Stimulated activated CD4-positive, alpha-beta T cell treated with anti-CD3 and anti-CD28 coated beads, TNF-alpha, amount 100 ng/mL, for 4 hours (primary cell): ENCODE results near the gene RANGAP1.
"Not testable (repeated sequence)": the region's sequence is repeated elsewhere in the genome, so short reads cannot be mapped to it uniquely, and the experiment has no call there.

Experiments used
- DNase-seq, 3 experiments: peaks; one replicate each; pipeline ENCODE4 v3.0.0-alpha.2; 2020; ENCODE audit warnings: low read depth in 3 of 3

The RANGAP1 gene

GRCh38 chr22:41300661-41301060 is 14.7 kb upstream of the RANGAP1 start:
- DNase-seq, result no peak

GRCh38 chr22:41296826-41297667 is 11.1 kb upstream of the RANGAP1 start:
- no peak for DNase-seq

GRCh38 chr22:41294816-41295215 is 8.8 kb upstream of the RANGAP1 start:
- not testable (repeated sequence) for DNase-seq

GRCh38 chr22:41290262-41291221 is 4.6 kb upstream of the RANGAP1 start:
- no peak for DNase-seq

- no peak for DNase-seq
These were observed 3.7 kb upstream of the RANGAP1 start for GRCh38 chr22:41289671-41290070.

- DNase-seq, result no peak
These were observed 2.4 kb upstream of the RANGAP1 start for GRCh38 chr22:41288245-41288946.

GRCh38 chr22:41286639-41287091 is 678 bp upstream of the RANGAP1 start:
- peak in 1 of 3 experiments; percentile 15 for DNase-seq

- peak; percentile 73 to 80 (median 79) for DNase-seq
These were observed 557 bp downstream of the RANGAP1 start for GRCh38 chr22:41285441-41285819.

GRCh38 chr22:41284465-41284864 is 1.5 kb downstream of the RANGAP1 start:
- no peak for DNase-seq

GRCh38 chr22:41280854-41281253 is 5.1 kb downstream of the RANGAP1 start:
- DNase-seq, result no peak

- no peak for DNase-seq
These were observed 5.9 kb downstream of the RANGAP1 start for GRCh38 chr22:41280065-41280464.

- DNase-seq, result no peak
These were observed 11.1 kb downstream of the RANGAP1 start for GRCh38 chr22:41274856-41275255.

- no peak for DNase-seq
These were observed 12.9 kb downstream of the RANGAP1 start for GRCh38 chr22:41273128-41273527.

GRCh38 chr22:41271787-41272186 is 14.2 kb downstream of the RANGAP1 start:
- DNase-seq, result no peak

GRCh38 chr22:41267958-41268357 is 18.0 kb downstream of the RANGAP1 start:
- DNase-seq, result no peak

GRCh38 chr22:41264408-41264941 is 21.5 kb downstream of the RANGAP1 start:
- DNase-seq, result no peak

GRCh38 chr22:41263704-41264103 is 22.3 kb downstream of the RANGAP1 start:
- DNase-seq, result no peak

GRCh38 chr22:41262250-41262765 is 23.7 kb downstream of the RANGAP1 start:
- no peak for DNase-seq

- no peak for DNase-seq
These were observed 24.3 kb downstream of the RANGAP1 start for GRCh38 chr22:41261541-41262249.

- DNase-seq, result no peak
These were observed 25.1 kb downstream of the RANGAP1 start for GRCh38 chr22:41260871-41261270.

GRCh38 chr22:41259756-41260155 is 26.2 kb downstream of the RANGAP1 start:
- DNase-seq, result not testable (repeated sequence)
